Activated naive CD8-positive, alpha-beta T cell treated with anti-CD3 and anti-CD28 coated beads, Interleukin-2, amount 50 U/mL, for 24 hours (primary cell): ENCODE measurements around the gene NLK.

Experiments used
- ATAC-seq: fragments of 150-1000 bp; cut with Tn5 transposase; one replicate; pipeline ENCODE4 v1.10.0; 2021
- DNase-seq: peaks from one replicate; pipeline ENCODE4 v3.0.0; 2021
- H3K27ac Mint-ChIP-seq: one replicate; pipeline ENCODE4 v1.8.0; 2021; ENCODE audit warnings: mild to moderate bottlenecking, mixed read lengths
- H3K27me3 Mint-ChIP-seq: one replicate; pipeline ENCODE4 v1.8.0; 2021; ENCODE audit warnings: mixed read lengths
- H3K36me3 Mint-ChIP-seq: one replicate; pipeline ENCODE4 v1.8.0; 2021; ENCODE audit warnings: low read depth, mixed read lengths
- H3K4me1 Mint-ChIP-seq: one replicate; pipeline ENCODE4 v1.8.0; 2021; ENCODE audit warnings: mixed read lengths
- H3K4me3 Mint-ChIP-seq: one replicate; pipeline ENCODE4 v1.8.0; 2021; ENCODE audit warnings: mild to moderate bottlenecking, moderate library complexity, mixed read lengths
- H3K9me3 Mint-ChIP-seq: one replicate; pipeline ENCODE4 v1.8.0; 2021; ENCODE audit warnings: mixed read lengths

The NLK gene

GRCh38 chr17:28045304-28045703 is 2.8 kb downstream of the NLK start:
- Mint-ChIP-seq H3K4me3 (peak overlapping the region; percentile 1), H3K36me3 (peaks cover 13% of the 10 kb centered on the region), H3K27me3 (no peaks in the 10 kb centered on the region), H3K9me3 (no peaks in the 10 kb centered on the region), H3K27ac (no peak overlapping the region), H3K4me1 (peaks cover 85% of the 10 kb centered on the region)
- DNase-seq (no peak), ATAC-seq (no peak)

- peaks cover 81% of the 10 kb centered on the region for H3K4me1 Mint-ChIP-seq
- DNase-seq (no peak), ATAC-seq (peak; percentile 4)
- peaks cover 13% of the 10 kb centered on the region for H3K36me3 Mint-ChIP-seq
- H3K27ac Mint-ChIP-seq: peak overlapping the region; percentile 20
- H3K4me3 Mint-ChIP-seq: peak overlapping the region; percentile 27
- no peaks in the 10 kb centered on the region for H3K27me3 Mint-ChIP-seq
- H3K9me3 Mint-ChIP-seq: no peaks in the 10 kb centered on the region
Observed at GRCh38 chr17:28046034-28046825, 3.8 kb downstream of the NLK start.

- ATAC-seq (no peak), DNase-seq (no peak)
- Mint-ChIP-seq H3K36me3 (peaks cover 13% of the 10 kb centered on the region), H3K4me1 (peaks cover 70% of the 10 kb centered on the region), H3K4me3 (no peak overlapping the region), H3K27me3 (no peaks in the 10 kb centered on the region), H3K9me3 (no peaks in the 10 kb centered on the region), H3K27ac (no peak overlapping the region)
Observed at GRCh38 chr17:28047806-28048205, 5.3 kb downstream of the NLK start.

- Mint-ChIP-seq H3K4me3 (no peak overlapping the region), H3K27me3 (no peaks in the 10 kb centered on the region), H3K27ac (no peak overlapping the region), H3K9me3 (no peaks in the 10 kb centered on the region), H3K4me1 (peaks cover 69% of the 10 kb centered on the region), H3K36me3 (peaks cover 7% of the 10 kb centered on the region)
- no peak for DNase-seq
- ATAC-seq: peak; percentile 67
Observed at GRCh38 chr17:28049071-28049470, 6.6 kb downstream of the NLK start.

- Mint-ChIP-seq H3K27ac (peak overlapping the region; percentile 11), H3K4me3 (no peak overlapping the region)
Observed at GRCh38 chr17:28053044-28053670, 10.7 kb downstream of the NLK start.

GRCh38 chr17:28053725-28054124 is 11.2 kb downstream of the NLK start:
- Mint-ChIP-seq H3K36me3 (no peaks in the 10 kb centered on the region), H3K9me3 (no peaks in the 10 kb centered on the region), H3K27me3 (no peaks in the 10 kb centered on the region), H3K4me3 (no peak overlapping the region), H3K4me1 (peaks cover 52% of the 10 kb centered on the region), H3K27ac (no peak overlapping the region)
- ATAC-seq (no peak), DNase-seq (no peak)

More at GRCh38 chr17:28053044-28053670, 10.7 kb downstream of the NLK start:
- Mint-ChIP-seq H3K27me3 (no peaks in the 10 kb centered on the region), H3K36me3 (peaks cover under 1% of the 10 kb centered on the region), H3K9me3 (no peaks in the 10 kb centered on the region), H3K4me1 (peaks cover 54% of the 10 kb centered on the region)
- DNase-seq (no peak), ATAC-seq (no peak)

GRCh38 chr17:28055546-28056275 is 13.2 kb downstream of the NLK start:
- DNase-seq: no peak
- H3K27ac Mint-ChIP-seq: no peak overlapping the region
- no peaks in the 10 kb centered on the region for H3K36me3 Mint-ChIP-seq
- no peaks in the 10 kb centered on the region for H3K9me3 Mint-ChIP-seq
- peaks cover 41% of the 10 kb centered on the region for H3K4me1 Mint-ChIP-seq
- no peak for ATAC-seq
- no peak overlapping the region for H3K4me3 Mint-ChIP-seq
- no peaks in the 10 kb centered on the region for H3K27me3 Mint-ChIP-seq

- H3K27me3 Mint-ChIP-seq: no peaks in the 10 kb centered on the region
- ATAC-seq (no peak), DNase-seq (no peak)
- no peaks in the 10 kb centered on the region for H3K9me3 Mint-ChIP-seq
- H3K27ac Mint-ChIP-seq: no peak overlapping the region
- H3K36me3 Mint-ChIP-seq: no peaks in the 10 kb centered on the region
- H3K4me1 Mint-ChIP-seq: peaks cover 41% of the 10 kb centered on the region
- H3K4me3 Mint-ChIP-seq: no peak overlapping the region
Observed at GRCh38 chr17:28056276-28056620, 13.8 kb downstream of the NLK start.

- H3K27me3 Mint-ChIP-seq: no peaks in the 10 kb centered on the region
- DNase-seq (no peak), ATAC-seq (peak; percentile 73)
- H3K9me3 Mint-ChIP-seq: no peaks in the 10 kb centered on the region
- H3K27ac Mint-ChIP-seq: no peak overlapping the region
- H3K36me3 Mint-ChIP-seq: peaks cover 1% of the 10 kb centered on the region
- H3K4me1 Mint-ChIP-seq: peaks cover 40% of the 10 kb centered on the region
- no peak overlapping the region for H3K4me3 Mint-ChIP-seq
Observed at GRCh38 chr17:28057731-28058246, 15.3 kb downstream of the NLK start.

GRCh38 chr17:28059675-28060074 is 17.2 kb downstream of the NLK start:
- peaks cover 1% of the 10 kb centered on the region for H3K36me3 Mint-ChIP-seq
- ATAC-seq: no peak
- no peak overlapping the region for H3K27ac Mint-ChIP-seq
- H3K4me3 Mint-ChIP-seq: no peak overlapping the region
- H3K4me1 Mint-ChIP-seq: peaks cover 30% of the 10 kb centered on the region
- H3K9me3 Mint-ChIP-seq: no peaks in the 10 kb centered on the region
- no peaks in the 10 kb centered on the region for H3K27me3 Mint-ChIP-seq
- no peak for DNase-seq

- no peak for DNase-seq
- Mint-ChIP-seq H3K9me3 (peaks cover under 1% of the 10 kb centered on the region), H3K4me3 (no peak overlapping the region), H3K27ac (no peak overlapping the region), H3K36me3 (peaks cover 4% of the 10 kb centered on the region), H3K27me3 (no peaks in the 10 kb centered on the region), H3K4me1 (peaks cover 18% of the 10 kb centered on the region)
- no peak for ATAC-seq
Observed at GRCh38 chr17:28065706-28066105, 23.2 kb downstream of the NLK start.

- H3K4me3 Mint-ChIP-seq: no peak overlapping the region
- ATAC-seq (no peak), DNase-seq (no peak)
- H3K4me1 Mint-ChIP-seq: peaks cover 41% of the 10 kb centered on the region
- H3K36me3 Mint-ChIP-seq: peaks cover 14% of the 10 kb centered on the region
- H3K27ac Mint-ChIP-seq: no peak overlapping the region
- no peaks in the 10 kb centered on the region for H3K27me3 Mint-ChIP-seq
- peaks cover 12% of the 10 kb centered on the region for H3K9me3 Mint-ChIP-seq
Observed at GRCh38 chr17:28069061-28069460, 26.6 kb downstream of the NLK start.

GRCh38 chr17:28071179-28071578 is 28.7 kb downstream of the NLK start:
- no peak overlapping the region for H3K27ac Mint-ChIP-seq
- no peak overlapping the region for H3K4me3 Mint-ChIP-seq
- H3K36me3 Mint-ChIP-seq: peaks cover 14% of the 10 kb centered on the region
- peaks cover 12% of the 10 kb centered on the region for H3K9me3 Mint-ChIP-seq
- DNase-seq (no peak), ATAC-seq (no peak)
- H3K4me1 Mint-ChIP-seq: peaks cover 49% of the 10 kb centered on the region
- no peaks in the 10 kb centered on the region for H3K27me3 Mint-ChIP-seq

GRCh38 chr17:28071891-28072606 is 29.6 kb downstream of the NLK start:
- Mint-ChIP-seq H3K4me3 (no peak overlapping the region), H3K36me3 (peaks cover 14% of the 10 kb centered on the region), H3K4me1 (peaks cover 56% of the 10 kb centered on the region), H3K9me3 (peaks cover 12% of the 10 kb centered on the region), H3K27ac (no peak overlapping the region), H3K27me3 (no peaks in the 10 kb centered on the region)
- ATAC-seq (no peak), DNase-seq (no peak)
